NCI-H128 (cell line): ENCODE data around the gene KIF16B.
"Not testable (repeated sequence)": the region's sequence is repeated elsewhere in the genome, so short reads cannot be mapped to it uniquely, and the experiment has no call there.

Experiments
- DNase-seq: peaks from one replicate; lab custom pipeline; 2025; ENCODE audit not compliant: unreplicated experiment; lab: John Stamatoyannopoulos, UW

The KIF16B gene

GRCh38 chr20:16522651-16523050 is 50.6 kb downstream of the KIF16B start:
- not testable (repeated sequence) for DNase-seq

DNA sequence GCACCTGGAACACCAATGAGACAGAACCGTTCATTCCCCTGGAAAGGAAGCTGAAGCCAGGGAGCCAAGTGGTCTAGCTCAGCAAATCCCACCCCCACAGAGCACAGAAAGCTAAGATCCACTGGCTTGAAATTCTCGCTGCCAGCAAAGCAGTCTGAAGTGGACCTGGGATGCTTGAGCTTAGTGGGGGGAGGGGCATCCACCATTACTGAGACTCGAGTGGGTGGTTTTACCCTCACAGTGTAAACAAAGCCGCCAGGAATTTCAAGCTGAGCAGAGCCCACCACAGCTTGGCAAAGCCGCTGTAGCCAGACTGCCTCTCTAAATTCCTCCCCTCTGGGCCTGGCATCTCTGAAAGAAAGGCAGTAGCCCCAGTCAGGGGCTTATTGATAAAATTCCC is 53.1 kb downstream of the KIF16B start:
- no peak for DNase-seq

GRCh38 chr20:16519673-16520072 is 53.6 kb downstream of the KIF16B start:
- DNase-seq: not testable (repeated sequence)

DNA sequence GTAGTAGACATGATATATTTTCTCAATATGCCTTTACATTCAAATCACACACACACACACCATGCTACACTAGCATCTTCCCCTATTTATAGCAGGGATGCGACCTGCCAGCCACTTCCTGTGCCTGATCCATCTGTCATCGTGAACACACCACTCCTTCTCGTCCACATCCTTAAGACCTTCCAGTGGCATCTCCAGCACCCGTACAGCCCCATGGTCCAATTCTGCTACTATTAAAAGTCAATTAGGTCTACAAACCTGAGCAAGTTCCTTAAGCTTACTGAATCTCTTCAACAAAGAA is 54.5 kb downstream of the KIF16B start:
- no peak for DNase-seq

DNA sequence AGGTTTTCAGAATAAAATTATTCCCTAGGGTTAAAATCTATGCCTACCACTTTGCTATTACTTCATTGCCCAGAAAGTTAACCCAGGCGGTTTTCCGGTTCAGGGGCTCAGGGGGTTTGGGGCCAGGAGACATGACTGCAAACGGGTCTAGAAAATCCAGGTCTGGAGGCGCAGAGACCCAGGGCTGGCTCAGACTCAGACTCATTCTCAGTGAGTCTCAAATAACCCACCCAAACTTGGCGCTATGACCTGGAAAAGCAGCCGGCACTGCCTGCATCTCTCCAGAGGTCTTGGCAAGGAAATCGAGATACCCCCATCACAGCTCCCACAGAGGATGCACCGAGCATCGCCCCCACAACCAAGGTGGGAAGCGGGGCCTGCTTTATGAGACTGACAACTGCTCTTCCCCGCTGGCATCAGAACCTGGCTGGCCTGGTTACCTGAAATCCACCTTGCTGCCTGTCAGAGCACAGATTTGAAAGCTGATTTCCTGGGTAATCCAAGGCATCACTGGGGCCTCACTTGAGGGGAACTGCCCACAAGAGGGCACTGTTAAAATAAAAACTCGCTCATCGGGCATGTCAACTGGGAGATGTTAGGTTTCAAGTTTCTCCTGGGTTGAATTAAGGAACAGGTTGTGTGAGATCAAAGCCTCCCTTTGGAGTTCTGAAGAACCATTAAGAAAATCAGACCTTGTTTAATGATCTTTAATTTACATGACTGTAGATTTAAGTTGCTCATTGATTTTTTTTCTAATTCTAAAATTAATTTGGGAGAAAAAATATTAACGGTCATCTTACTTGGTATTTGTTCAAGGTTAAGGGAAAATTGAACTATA is 55.1 kb downstream of the KIF16B start:
- DNase-seq: no peak

- no peak for DNase-seq
These were observed 56.5 kb downstream of the KIF16B start for GRCh38 chr20:16516794-16517193.

DNA sequence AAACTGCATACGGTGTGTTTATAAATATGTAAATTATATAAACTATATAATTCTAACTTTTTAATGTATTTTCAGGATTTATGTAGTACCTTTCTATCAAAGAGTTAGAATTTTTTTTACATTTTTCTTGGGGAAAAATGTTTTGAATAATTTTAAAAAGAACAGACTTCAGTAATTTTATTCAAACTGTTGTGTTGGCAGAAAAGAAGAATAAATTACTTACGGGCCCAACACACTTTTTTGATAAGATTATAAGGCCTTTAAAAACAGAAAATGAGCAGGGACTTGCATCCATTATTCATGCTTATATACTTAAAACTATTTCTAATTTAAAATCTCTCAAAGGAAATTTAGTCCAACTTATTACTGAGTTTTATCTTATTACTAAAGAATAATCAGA is 58.2 kb downstream of the KIF16B start:
- no peak for DNase-seq

DNA sequence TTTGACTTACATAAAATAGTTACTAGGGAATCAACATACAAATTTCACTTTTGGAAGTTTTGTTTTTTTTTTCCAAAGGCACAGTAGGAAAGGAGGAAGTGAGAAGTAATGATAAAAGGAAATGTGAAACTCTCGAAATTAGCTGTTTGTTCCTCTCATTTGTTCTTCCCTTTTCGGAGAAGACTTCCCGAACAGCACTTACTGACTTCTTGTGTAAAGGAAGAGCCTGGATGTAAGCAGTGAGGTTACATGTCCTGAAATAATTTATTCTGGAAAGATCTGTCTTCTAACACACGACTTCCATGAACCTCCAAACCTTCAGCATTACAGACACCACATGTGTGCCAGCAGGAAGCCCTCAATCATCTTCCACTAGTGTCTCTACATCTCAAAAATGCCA is 59.1 kb downstream of the KIF16B start:
- DNase-seq: no peak

GRCh38 chr20:16505894-16506293 is 67.4 kb downstream of the KIF16B start:
- DNase-seq: no peak

DNA sequence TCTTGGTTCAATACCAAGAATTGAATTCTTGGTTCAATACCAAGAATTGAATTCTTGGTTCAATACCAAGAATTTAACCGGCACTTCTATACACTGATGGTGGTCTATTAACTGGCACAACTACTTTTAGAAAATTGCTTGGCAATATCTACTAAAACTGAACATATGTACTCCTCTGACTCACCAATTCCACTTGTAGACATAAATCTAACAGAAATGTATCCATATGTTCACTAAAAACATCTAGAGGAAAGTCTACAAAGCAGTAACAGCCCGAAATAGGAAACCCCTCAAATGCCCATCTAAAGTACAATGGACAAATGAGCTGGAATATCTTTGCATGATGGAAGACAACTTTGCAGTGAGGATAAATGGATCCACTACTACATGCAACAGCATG is 71.9 kb downstream of the KIF16B start:
- no peak for DNase-seq

GRCh38 chr20:16500197-16500596 is 73.1 kb downstream of the KIF16B start:
- DNase-seq: no peak

GRCh38 chr20:16498526-16499253 is 74.6 kb downstream of the KIF16B start:
- no peak for DNase-seq

GRCh38 chr20:16497896-16498295 is 75.4 kb downstream of the KIF16B start:
- DNase-seq: no peak

DNA sequence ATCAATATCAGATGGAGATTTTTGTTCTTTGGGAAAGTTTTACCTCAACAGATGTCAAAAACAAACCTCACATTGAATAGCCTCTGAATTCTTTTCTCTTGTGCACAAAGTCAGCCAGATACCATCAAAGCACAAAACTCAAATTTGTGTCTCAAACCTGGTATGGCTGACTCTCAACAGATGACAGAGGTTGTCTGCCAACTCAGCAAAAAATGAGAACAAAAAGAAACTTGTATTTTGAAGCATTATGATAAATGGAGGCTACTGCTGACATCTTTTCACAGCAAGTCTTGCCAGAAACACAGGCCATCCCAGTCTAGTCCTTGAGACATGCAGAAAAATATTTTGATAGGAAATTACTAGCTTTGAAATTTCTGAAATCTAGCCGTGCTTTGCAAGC is 79.8 kb downstream of the KIF16B start:
- no peak for DNase-seq

GRCh38 chr20:16491294-16491905 is 81.8 kb downstream of the KIF16B start:
- no peak for DNase-seq

DNA sequence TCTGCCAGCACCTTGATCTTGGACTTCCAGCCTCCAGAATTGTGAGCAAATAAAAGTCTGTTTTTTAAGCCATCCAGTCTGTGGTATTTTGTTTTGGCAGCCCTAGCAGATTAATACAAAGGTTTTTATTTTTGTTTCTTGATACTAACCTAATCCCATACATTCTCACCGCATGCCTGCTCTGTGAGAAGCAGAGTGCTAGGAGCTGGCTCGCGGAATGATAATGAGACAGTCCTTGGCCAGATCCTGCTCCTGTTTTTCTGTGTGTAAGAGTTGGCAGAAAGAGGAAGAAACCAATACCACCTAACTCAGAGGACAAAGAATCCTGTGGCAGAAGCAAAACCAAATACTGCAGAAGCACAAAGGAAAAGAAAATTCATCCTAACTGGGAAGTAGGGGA is 82.6 kb downstream of the KIF16B start:
- DNase-seq: no peak

GRCh38 chr20:16488616-16489015 is 84.6 kb downstream of the KIF16B start:
- DNase-seq: no peak

DNA sequence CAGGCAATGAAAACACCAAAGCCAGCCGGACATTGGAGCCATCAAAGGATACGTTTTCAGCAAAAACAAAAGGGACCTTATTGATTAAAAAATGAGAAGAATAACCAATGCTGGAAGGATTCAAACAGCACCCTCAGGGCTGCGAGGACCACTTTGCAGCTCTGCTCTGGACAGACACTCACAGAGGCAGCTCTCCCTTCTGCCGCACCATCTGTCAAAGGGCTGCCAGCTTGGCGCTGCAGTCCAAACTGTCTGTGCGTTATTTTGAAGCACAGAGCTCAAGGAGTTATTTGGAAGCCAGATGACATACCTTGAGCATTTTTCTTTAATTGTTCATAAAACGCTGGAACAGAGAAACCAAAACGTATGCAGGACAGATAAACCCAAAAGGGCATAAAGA is 85.2 kb downstream of the KIF16B start:
- no peak for DNase-seq

DNA sequence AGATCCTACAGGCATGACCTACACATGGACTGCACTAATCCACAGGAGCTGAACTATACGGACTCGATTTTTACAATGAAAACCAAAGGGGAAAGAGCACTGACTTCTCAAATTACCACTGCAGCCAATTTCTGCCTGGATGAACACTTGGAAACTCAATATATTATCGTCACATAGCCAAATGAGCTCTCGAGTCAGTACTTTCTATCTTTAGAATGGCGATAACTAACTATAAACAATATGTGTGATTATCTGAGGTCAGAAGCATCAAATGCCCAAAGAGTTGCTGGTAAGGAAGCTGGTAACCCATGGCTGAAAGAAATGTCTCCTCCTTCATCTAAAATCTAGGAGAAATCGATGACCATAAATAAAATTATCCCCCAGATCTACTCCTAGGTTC is 86.7 kb downstream of the KIF16B start:
- no peak for DNase-seq

- no peak for DNase-seq
These were observed 87.8 kb downstream of the KIF16B start for GRCh38 chr20:16485401-16485800.

- DNase-seq: no peak
These were observed 90.2 kb downstream of the KIF16B start for GRCh38 chr20:16483024-16483423.

DNA sequence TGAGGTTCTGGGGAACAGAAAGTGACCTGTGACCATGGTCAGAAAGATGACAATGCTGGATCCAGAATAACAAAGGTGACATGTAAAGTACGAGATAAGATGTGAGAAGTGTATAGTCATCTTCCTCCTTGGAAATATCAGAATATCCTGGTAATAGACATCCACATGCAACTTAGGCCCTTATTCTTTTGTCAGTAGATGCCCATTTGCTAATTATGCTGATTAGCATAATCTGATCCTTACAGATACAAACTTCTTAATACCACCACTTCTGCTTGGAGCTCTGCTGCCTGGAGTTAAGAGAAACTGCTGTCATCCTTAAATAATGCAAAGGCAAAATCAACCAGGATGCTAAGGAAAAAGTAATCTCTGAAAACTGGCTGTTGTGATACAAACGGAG is 91.3 kb downstream of the KIF16B start:
- DNase-seq: no peak
